HG02970 (cell line): Measurements from ENCODE around the gene RNU1-3.
"Not testable (repeated sequence)": the region's sequence is repeated elsewhere in the genome, so short reads cannot be mapped to it uniquely, and the experiment has no call there.

ENCODE experiments used
- ATAC-seq: cut with Tn5 transposase; IDR thresholded peaks from one replicate; pipeline ENCODE4 v1.9.1; 2021; ENCODE audit warnings: mild to moderate bottlenecking, moderate library complexity, moderate number of reproducible peaks; ENCODE audit not compliant: unreplicated experiment, low FRiP score

The RNU1-3 gene

DNA sequence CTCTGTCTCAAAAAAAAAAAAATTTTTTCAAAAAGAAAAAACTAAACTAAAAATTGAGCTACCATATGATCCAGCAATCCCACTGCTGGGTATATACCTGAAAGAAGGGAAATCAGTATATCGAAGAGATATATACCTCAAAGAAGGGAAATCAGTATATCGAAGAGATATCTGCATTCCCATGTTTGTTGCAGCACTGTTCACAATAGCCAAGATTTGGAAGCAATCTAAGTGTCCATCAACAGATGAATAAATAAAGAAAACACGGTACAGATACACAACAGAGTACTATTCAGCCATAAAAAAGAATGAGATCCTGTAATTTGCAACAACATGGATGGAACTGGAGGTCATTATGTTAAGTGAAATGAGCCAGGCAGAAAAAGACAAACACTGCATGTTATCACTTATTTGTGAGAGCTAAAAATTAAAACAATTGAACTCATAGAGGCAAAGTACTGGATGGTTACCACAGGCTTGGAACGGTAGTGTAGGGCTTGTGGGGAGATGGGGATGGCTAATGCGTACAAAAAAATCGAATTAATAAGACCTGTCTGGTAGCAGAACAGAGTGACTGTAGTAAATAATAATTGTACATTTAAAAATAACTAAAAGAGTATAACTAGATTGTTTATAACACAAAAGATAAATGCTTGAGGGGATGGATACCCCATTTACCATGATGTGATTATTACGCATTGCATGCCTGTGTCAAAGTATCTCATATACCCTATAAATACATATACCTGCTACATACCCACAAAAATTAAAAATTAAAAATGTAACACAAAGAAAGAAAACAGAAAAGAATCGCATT lies 25.4 kb downstream of the RNU1-3 start:
- not testable (repeated sequence) for ATAC-seq

GRCh38 chr1:16639091-16640031 lies 27.4 kb downstream of the RNU1-3 start:
- not testable (repeated sequence) for ATAC-seq

DNA sequence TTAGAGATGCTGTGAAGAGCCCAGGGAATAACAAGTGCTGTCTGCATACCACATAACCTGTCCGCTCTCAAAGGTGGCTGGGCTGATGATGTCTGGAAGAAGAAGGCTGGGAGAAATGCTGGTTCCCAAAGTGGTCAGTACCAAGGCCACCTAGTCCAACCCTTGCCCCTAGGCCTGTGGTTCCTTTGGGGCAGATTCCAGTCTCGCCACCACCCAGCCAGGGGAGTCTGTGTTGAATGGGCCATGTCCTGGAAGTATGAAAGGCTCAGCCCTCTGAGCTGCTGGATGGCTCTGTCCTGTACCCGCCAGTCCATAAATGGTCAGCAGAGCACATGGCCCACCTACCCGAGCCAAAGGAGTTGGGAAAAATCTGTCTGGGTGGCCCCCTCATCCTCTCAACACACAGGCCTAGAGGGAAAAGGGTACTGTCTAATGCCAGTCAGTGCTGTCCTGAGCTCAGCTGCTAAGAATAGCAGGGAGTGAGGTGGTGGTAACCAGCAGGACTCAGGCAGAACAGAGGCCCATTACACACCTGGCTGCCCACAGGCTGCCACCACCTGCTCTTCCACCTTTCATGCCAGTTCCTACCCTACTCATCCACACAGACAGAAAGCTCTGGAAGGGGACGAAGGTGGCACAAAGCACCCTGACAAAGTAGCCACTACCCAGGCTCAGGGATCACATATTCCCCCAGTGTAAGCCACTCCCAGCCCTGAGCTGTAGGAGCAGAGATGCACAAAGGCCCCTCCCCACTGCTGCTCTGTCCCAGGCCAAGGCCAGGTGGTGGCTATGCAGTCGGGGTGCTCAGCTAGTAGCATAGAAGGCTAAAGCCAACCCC lies 28.6 kb downstream of the RNU1-3 start:
- ATAC-seq, result not testable (repeated sequence)

GRCh38 chr1:16636551-16637195 lies 30.1 kb downstream of the RNU1-3 start:
- not testable (repeated sequence) for ATAC-seq

- not testable (repeated sequence) for ATAC-seq
Observed at GRCh38 chr1:16635959-16636358, 30.8 kb downstream of the RNU1-3 start.

DNA sequence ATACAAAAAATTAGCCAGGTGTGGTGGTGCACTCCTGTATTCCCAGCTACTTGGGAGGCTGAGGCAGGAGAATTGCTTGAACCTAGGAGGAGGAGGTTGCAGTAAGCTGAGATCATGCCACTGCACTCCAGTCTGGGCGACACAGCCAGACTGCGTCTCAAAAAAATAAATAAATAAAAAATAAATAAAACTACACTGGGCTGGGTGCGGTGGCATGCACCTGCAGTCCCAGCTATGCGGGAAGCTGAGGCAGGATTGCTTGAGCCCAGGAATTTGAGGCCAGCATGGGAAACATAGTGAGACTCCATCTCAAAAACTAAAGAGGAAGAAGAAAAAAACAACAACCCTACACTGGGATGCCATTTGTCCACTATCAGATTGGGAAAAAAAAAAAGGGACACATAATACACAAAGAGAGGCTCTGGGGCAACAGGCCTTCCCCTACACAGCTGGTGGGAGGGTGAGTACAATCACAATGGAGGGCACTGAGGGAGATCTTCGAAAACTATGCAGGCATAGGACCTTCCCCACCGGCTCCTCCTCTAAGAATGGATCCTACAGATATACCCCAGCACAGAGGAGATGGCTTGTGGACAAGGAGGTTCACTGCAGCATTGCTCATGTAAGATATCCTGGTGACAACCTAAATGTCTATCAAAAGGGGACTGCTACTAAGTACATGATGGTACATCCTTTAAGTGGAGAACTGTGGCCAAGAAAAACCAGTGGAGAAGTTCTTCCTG lies 33.0 kb downstream of the RNU1-3 start:
- ATAC-seq, result not testable (repeated sequence)

DNA sequence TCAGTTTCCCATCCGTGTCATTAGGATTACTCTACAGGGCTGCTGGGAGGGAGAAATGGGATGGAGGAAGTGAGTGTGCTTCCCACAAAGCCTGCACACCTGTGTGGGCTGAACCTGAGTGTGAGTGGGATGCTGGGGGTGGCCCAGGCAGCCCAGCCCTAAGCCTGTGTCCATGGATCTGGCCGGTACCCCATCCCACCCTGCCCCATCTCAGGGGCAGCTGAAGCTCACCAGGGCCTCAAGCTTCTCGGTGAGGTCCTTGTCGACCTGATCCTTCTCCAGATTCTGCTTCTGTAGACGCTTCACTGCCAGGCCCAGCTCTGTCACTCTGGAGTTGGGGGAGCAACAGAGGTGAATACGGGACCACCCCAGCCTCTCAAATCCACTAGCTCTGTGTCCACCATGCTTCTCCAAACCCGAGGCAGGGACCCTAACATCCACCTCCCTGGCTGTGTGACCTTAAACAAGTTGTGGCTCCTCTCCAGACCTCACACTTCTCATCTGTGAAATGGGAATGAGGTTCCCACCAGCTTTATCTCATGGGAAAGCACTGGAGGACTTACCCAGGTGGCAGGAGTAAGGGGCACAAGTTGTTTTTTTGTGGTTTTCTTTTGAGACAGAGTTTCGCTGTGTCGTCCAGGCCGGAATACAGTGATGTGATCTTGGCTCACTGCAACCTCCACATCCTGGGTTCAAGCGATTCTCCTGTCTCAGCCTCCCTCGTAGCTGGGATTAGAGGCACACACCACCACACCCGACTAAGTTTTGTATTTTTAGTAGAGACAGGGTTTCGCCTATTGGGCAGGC lies 34.5 kb downstream of the RNU1-3 start:
- ATAC-seq, result not testable (repeated sequence)

DNA sequence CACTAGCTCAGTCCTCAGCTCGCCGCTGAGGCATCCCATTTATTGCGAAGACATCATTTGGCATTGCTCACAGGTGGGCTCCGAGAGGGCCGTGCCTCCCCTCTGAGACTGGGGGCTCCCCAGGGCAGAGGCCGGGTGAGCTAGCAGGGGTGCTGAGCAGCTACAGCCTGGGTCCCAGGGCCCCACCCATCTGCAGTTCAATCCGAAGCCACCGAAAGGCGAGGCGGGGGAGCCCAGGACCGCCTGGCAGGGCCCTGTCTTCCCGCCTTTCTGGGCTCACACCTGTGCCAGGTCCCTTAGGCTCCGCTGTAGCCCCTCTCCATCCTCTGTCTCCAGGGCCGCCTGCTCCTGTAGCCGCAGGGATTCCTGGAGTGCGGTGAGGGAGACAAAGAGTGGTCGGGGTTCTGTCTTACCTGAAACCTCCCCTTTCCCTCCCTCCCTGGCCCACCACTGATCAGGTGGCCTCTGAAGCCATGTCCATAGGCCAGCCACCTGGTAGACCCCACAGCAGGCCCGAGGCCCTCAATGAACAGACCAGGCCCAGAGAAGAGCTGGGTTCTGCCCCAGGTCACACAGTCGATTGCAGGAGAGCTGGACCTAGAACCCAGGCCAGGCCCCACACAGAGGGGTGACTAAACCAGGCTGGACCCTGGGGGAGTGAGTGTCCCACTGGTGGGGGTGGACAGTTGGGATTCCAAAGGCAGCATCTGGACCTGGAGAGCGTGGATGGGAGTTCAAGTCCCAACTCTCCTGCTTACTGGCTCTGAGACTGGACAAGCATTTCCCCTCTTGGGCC lies 35.3 kb downstream of the RNU1-3 start:
- no peak for ATAC-seq

GRCh38 chr1:16630661-16631247 lies 36.0 kb downstream of the RNU1-3 start:
- no peak for ATAC-seq

DNA sequence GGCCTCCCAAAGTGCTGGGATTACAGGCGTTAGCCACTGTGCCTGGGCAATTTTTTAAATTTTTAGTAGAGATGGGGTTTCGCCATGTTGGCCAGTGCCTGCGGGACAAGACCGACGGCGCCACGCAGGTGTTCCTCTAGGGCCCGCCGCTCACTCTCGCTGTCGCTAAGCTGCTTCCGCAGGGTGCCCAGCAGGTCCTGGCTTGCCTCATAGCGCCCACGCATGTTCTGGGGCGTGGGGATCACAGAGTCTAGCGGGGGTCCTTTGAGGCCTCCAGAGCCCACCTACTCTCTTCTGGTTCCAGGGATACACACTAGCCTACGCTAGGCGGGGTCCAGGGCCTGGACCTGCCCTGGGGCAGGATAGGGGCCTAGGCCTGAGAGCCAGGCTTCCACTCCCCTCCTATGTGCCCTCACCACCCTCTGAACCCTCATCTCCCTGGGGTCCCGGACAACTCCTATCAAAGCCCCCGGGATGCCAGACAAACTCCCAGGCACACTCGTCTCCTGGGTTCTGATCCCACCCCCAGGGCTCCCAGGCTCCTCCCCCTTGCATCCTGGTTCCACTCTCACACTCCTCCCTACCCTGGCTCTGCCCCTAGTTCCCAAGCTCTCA lies 36.7 kb downstream of the RNU1-3 start:
- not testable (repeated sequence) for ATAC-seq

DNA sequence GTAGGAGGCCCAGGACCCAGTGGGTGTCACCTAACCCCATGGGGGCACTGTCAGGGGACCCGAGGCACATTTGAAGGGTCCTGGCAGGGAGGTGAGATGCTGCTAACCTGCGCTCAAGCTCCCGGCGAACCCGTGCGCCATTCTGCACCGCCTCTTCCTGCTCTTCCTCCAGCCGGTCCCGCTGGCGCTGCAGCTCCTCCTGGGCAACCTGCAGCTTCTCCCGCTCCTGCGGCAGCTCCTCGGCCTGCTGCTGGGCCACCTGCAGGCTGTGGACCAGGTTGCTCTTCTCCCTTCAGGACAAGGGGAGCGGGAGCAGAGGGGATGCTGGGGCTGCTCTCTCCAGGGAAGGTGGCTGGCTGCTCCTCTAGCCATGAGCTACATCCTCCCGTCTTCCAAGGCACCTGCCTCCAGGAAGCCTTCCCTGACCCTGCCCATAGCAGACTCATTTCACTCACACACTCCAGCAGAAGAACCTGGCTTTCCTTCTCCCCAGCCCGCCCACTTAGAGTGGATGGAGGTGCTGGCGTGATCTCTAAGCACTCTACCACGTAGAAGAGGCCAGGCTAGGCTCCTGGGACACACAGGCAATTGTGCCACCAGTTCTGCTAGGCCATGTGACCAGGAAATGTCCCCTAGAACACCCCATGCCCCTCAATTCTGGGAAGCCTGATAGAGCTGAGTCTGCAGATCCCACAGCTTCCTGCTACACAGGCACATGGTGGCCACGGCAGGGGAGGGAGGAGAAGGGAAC lies 38.2 kb downstream of the RNU1-3 start:
- no peak for ATAC-seq

- not testable (repeated sequence) for ATAC-seq
Observed at GRCh38 chr1:16626409-16626983, 40.3 kb downstream of the RNU1-3 start.

GRCh38 chr1:16625497-16626408 lies 41.0 kb downstream of the RNU1-3 start:
- ATAC-seq, result no peak

DNA sequence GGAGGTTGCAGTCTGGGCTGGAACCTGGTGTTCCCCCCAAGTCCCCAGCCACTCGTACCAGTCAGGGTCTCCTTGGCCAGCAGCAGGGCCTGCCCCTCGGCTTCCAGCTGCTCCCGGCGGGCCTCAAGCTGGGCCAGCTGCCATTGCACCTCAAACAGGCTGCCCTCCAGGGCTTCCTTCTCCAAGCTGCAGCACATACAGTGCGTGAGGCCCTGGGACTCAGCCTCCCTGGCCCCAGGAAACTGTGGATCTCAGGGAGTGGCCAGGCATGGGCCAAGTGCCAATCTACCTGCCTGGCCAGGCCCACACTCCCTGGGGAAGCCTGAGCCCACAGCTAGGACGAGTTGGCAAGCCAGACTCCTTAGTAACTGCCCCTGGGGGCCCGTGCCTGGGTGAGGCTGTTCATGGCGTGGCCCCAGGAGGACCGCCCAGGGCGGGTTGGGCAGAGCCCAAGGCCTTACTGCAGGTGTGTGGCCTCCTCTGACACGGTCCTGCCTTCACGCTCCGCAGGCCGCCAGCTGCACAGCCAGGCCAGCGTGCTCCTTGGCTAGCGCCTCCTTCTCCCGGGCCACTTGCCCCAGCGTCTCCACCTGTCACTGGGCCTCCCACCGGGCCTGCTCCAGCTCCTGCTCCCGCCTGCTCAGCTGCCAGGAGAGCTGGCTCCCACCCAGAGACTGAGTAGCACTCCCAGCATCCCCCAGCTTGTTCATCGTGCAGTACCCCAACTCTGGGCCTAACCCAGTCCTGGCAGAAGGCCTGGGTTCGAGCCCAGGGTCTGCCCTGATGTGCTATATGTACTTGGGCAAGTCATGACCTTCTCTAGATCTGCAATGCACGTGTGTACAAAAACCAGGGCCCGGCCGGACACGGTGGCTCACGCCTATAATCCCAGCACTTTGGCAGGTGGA lies 42.7 kb downstream of the RNU1-3 start:
- ATAC-seq, result not testable (repeated sequence)
